K562 (cell line): ENCODE measurements around the gene NPAS3. TPM values are rescaled to one million over a fixed set of nuclear protein-coding genes. Genes with fewer than 3 reads are reported as not detected.

Experiments used
- ATAC-seq: fragments of 200-7000 bp; cut with Tn5 transposase; 3 replicates; pipeline ENCODE4 v1.9.1; 2020; ENCODE audit warnings: moderate library complexity
- BruUV-seq: library from RNA; stranded (reverse); fragments of 400-500 nt; replicated peaks from 2 replicates; lab custom pipeline; 2021; lab: Mats Ljungman, UMichigan
- CTCF ChIA-PET: fragments of 300-600 bp; formaldehyde crosslinking; extraction: SDS; loops from one replicate; lab custom pipeline; 2021; ENCODE audit warnings: low intra/inter-chr PET ratio; lab: Yijun Ruan, JAX
- POLR2A ChIA-PET: fragments of 300-600, 350-650 bp; sonication (Branson Sonifier 250); formaldehyde crosslinking; extraction: SDS; loops from one replicate; lab custom pipeline; 2021; ENCODE audit warnings: antibody characterized with exemption, inconsistent platforms; lab: Yijun Ruan, JAX
- DNase-seq, 4 experiments: peaks; one replicate each; pipeline versions ENCODE4 v3.0.0 to v3.0.0-alpha.2; 2011 to 2018; ENCODE audit warnings: low spot score in 3 of 4, mixed read lengths in 3 of 4; ENCODE audit errors: extremely low read depth in 1 of 4
- FAIRE-seq: peaks from 2 replicates; lab custom pipeline; 2011; peaks lifted over from hg19 to GRCh38; lab: Jason Lieb, UNC
- H2AFZ ChIP-seq: 2 replicates; pipeline ENCODE4 v1.6.0; 2011; ENCODE audit warnings: low read depth, low read length, control low read depth, inconsistent platforms
- H3K27ac ChIP-seq: fragments of 200-600 bp; 3 replicates; pipeline ENCODE4 v1.8.0; 2011; ENCODE audit warnings: low read depth, mild to moderate bottlenecking, control low read depth, inconsistent platforms, low read length, moderate library complexity, mixed read lengths; ENCODE audit errors: extremely low read depth
- H3K27me3 ChIP-seq, 2 experiments: fragments of 300-600 bp in 1 of 2; 2 replicates in 1 of 2; 3 replicates in 1 of 2; pipeline versions ENCODE4 v1.6.0 to v1.8.0; 2011; ENCODE audit warnings: inconsistent platforms in 2 of 2, low read length in 2 of 2, mild to moderate bottlenecking in 1 of 2, mixed read lengths in 1 of 2, moderate library complexity in 1 of 2; ENCODE audit not compliant: control insufficient read depth in 2 of 2, insufficient read depth in 2 of 2
- H3K36me3 ChIP-seq: fragments of 300-600 bp; 3 replicates; pipeline ENCODE4 v1.8.0; 2011; ENCODE audit warnings: mild to moderate bottlenecking, low read length, inconsistent platforms; ENCODE audit not compliant: control insufficient read depth, insufficient read depth
- H3K4me1 ChIP-seq, 2 experiments: fragments of 200-600 bp in 1 of 2; replicated peaks in 1 of 2; 2 replicates in 1 of 2; 3 replicates in 1 of 2; pipeline versions ENCODE4 v1.5.1 to v1.8.0; 2011; ENCODE audit warnings: inconsistent platforms in 2 of 2, low read length in 2 of 2, mild to moderate bottlenecking in 1 of 2, mixed read lengths in 1 of 2, moderate library complexity in 1 of 2; ENCODE audit not compliant: control insufficient read depth in 2 of 2, insufficient read depth in 2 of 2
- H3K4me2 ChIP-seq: 2 replicates; pipeline ENCODE4 v1.6.1; 2011; ENCODE audit warnings: low read length, control low read depth, inconsistent platforms, mixed read lengths; ENCODE audit not compliant: insufficient read depth
- H3K4me3 ChIP-seq: fragments of 200-600 bp; sonication (generic), shearing (Covaris generic); 2 replicates; pipeline ENCODE4 v1.5.1; 2016; ENCODE audit warnings: control low read depth, inconsistent platforms
- H3K79me2 ChIP-seq: fragments of 200-600 bp; 3 replicates; pipeline ENCODE4 v1.8.0; 2011; ENCODE audit warnings: low read length, inconsistent platforms; ENCODE audit not compliant: control insufficient read depth, insufficient read depth
- H3K9ac ChIP-seq, 2 experiments: 2 replicates each; pipeline versions ENCODE4 v1.6.0 to v1.6.1; 2011; ENCODE audit warnings: low read depth in 2 of 2, low read length in 2 of 2, control low read depth in 1 of 2, inconsistent platforms in 1 of 2, mild to moderate bottlenecking in 1 of 2, mixed read lengths in 1 of 2; ENCODE audit not compliant: insufficient read depth in 1 of 2
- H3K9me1 ChIP-seq: one replicate; pipeline ENCODE4 v1.6.0; 2011; ENCODE audit warnings: inconsistent platforms, mild to moderate bottlenecking, low read length, moderate library complexity; ENCODE audit not compliant: control insufficient read depth, insufficient read depth
- H3K9me3 ChIP-seq: replicated peaks from 2 replicates; pipeline ENCODE4 v1.5.1; 2011; ENCODE audit warnings: low read depth, low read length, inconsistent platforms; ENCODE audit not compliant: control insufficient read depth, insufficient read depth
- H4K20me1 ChIP-seq: replicated peaks from 2 replicates; pipeline ENCODE4 v1.6.1; 2011; ENCODE audit warnings: low read length, inconsistent platforms, mixed read lengths; ENCODE audit not compliant: control insufficient read depth, insufficient read depth
- BHLHE40 ChIP-seq: IDR thresholded peaks from 2 replicates; pipeline ENCODE4 v1.6.1; 2011; ENCODE audit warnings: low read length, improper control_type of control experiment
- CBFA2T3 ChIP-seq: fragments of 450-650 bp; IDR thresholded peaks from 2 replicates; pipeline ENCODE4 v1.6.1; 2017
- CHD4 ChIP-seq: fragments of 200-600 bp; sonication (generic); IDR thresholded peaks from 3 replicates; pipeline ENCODE4 v1.6.1; 2012; ENCODE audit warnings: low read depth, mild to moderate bottlenecking, mixed read lengths, low read length, inconsistent platforms; ENCODE audit not compliant: insufficient read depth, insufficient replicate concordance, poor library complexity, severe bottlenecking
- ESRRA ChIP-seq: fragments of 450-650 bp; IDR thresholded peaks from 2 replicates; pipeline ENCODE4 v1.6.1; 2014; ENCODE audit warnings: low read depth, mild to moderate bottlenecking, moderate library complexity, borderline replicate concordance
- HES1 ChIP-seq: fragments of 450-650 bp; IDR thresholded peaks from 2 replicates; pipeline ENCODE4 v1.6.1; 2016; ENCODE audit warnings: low read depth, mild to moderate bottlenecking, moderate library complexity
- ILK ChIP-seq: fragments of 450-650 bp; IDR thresholded peaks from 2 replicates; pipeline ENCODE4 v1.6.1; 2016; ENCODE audit warnings: missing genetic modification characterization, low read depth, mild to moderate bottlenecking, missing compliant biosample characterization, moderate library complexity, borderline replicate concordance
- KDM4B ChIP-seq, 2 experiments: fragments of 450-650 bp in 1 of 2; sonication (generic) in 1 of 2; IDR thresholded peaks; 2 replicates each; pipeline ENCODE4 v1.6.1; 2016 to 2017; ENCODE audit warnings: borderline replicate concordance in 2 of 2, antibody characterized with exemption in 1 of 2, low read depth in 1 of 2, mild to moderate bottlenecking in 1 of 2
- KLF10 ChIP-seq: fragments of 250-450 bp; sonication (Bioruptor Pico); IDR thresholded peaks from 2 replicates; pipeline ENCODE4 v1.6.1; 2021; ENCODE audit warnings: matching md5 sums
- MEF2A ChIP-seq: IDR thresholded peaks from 2 replicates; pipeline ENCODE4 v1.6.1; 2011; ENCODE audit warnings: low read depth, mild to moderate bottlenecking, low read length, moderate library complexity; ENCODE audit not compliant: control insufficient read depth
- PCBP1 ChIP-seq: fragments of 200-400 bp; formaldehyde crosslinking; IDR thresholded peaks from 2 replicates; pipeline ENCODE4 v1.6.1; 2018; ENCODE audit warnings: mild to moderate bottlenecking, low read depth, low read length; ENCODE audit not compliant: poor library complexity, severe bottlenecking
- RBM25 ChIP-seq: fragments of 200-400 bp; formaldehyde crosslinking; IDR thresholded peaks from 2 replicates; pipeline ENCODE4 v1.6.1; 2018; ENCODE audit warnings: low read length, low read depth, moderate library complexity; ENCODE audit not compliant: severe bottlenecking
- TEAD4 ChIP-seq, 2 experiments: sonication (generic) in 1 of 2; formaldehyde crosslinking in 1 of 2; IDR thresholded peaks; 2 replicates each; pipeline versions ENCODE4 v1.6.1 to v1.8.0; 2012 to 2022; ENCODE audit warnings: borderline replicate concordance in 1 of 2, inconsistent platforms in 1 of 2, low read length in 1 of 2, mild to moderate bottlenecking in 1 of 2, missing genetic modification reagents in 1 of 2
- USF1 ChIP-seq: sonication (generic); formaldehyde crosslinking; IDR thresholded peaks from 2 replicates; pipeline ENCODE4 v1.9.0; 2022; ENCODE audit warnings: mild to moderate bottlenecking, missing genetic modification reagents
- ZBTB7A ChIP-seq: IDR thresholded peaks from 2 replicates; pipeline ENCODE4 v1.6.1; 2011; ENCODE audit warnings: low read depth, mild to moderate bottlenecking, low read length, moderate library complexity, borderline replicate concordance; ENCODE audit not compliant: control insufficient read depth
- ZFP91 ChIP-seq: sonication (generic); formaldehyde crosslinking; IDR thresholded peaks from 2 replicates; pipeline ENCODE4 v1.8.0; 2022; ENCODE audit warnings: mild to moderate bottlenecking, missing genetic modification reagents
- ZNF140 ChIP-seq: fragments of 250-450 bp; sonication (Bioruptor Pico); IDR thresholded peaks from 2 replicates; pipeline ENCODE4 v1.8.0; 2021; ENCODE audit warnings: moderate library complexity, mild to moderate bottlenecking, inconsistent platforms
- ZNF143 ChIP-seq: sonication (generic); formaldehyde crosslinking; IDR thresholded peaks from 2 replicates; pipeline ENCODE4 v1.9.0; 2022; ENCODE audit warnings: mild to moderate bottlenecking, missing genetic modification reagents
- ZNF239 ChIP-seq: fragments of 250-450 bp; sonication (Bioruptor Pico); IDR thresholded peaks from 2 replicates; pipeline ENCODE4 v1.4.0; 2020; ENCODE audit warnings: mild to moderate bottlenecking
- ZNF699 ChIP-seq: fragments of 250-450 bp; sonication (Bioruptor Pico); IDR thresholded peaks from 2 replicates; pipeline ENCODE4 v1.8.0; 2021; ENCODE audit warnings: mild to moderate bottlenecking, moderate library complexity; ENCODE audit not compliant: insufficient replicate concordance
- ZNF764 ChIP-seq: fragments of 250-450 bp; sonication (Bioruptor Pico); IDR thresholded peaks from 2 replicates; pipeline ENCODE4 v1.4.0; 2020; ENCODE audit warnings: low read depth, mild to moderate bottlenecking, moderate library complexity
- WGBS: fragments of 100-300 bp; shearing (Covaris generic); methylation state at CpG from one replicate; pipeline ENCODE4 v1.1.6; 2016; ENCODE audit warnings: low coverage, mixed read lengths; ENCODE audit not compliant: insufficient coverage; ENCODE audit errors: missing lambda C conversion rate; 5-methylcytosine and 5-hydroxymethylcytosine counted together
- in situ Hi-C: fragments of 300-500 bp; cut with MboI; formaldehyde crosslinking; loops from 4 replicates; pipeline ENCODE4 v1.15.0; 2018; ENCODE audit warnings: inconsistent platforms, mixed read lengths
- intact Hi-C: fragments of 100-400 bp; cut with micrococcal nuclease; formaldehyde crosslinking; loops from 2 replicates; pipeline ENCODE4 v1.14.2; 2022
- polyA plus RNA-seq, 8 experiments: library from polyadenylated mRNA; depleted of rRNA in 4 of 8; stranded (reverse) in 5 of 8; unstranded in 3 of 8; fragments of >200 nt; fragmentation: Nextera tagmentation in 2 of 8; fragmentation: Illumina TruSeq in 1 of 8; extraction: Ambion mirVana in 2 of 8; extraction: Trizol in 1 of 8; gene quantifications; 2 replicates each; pipeline versions ENCODE4 v1.2.1 to v1.2.3, GENCODE V29; 2011 to 2014; ENCODE audit warnings: inconsistent platforms in 1 of 8, missing spikeins in 1 of 8
- total RNA-seq, 7 experiments: library from RNA; depleted of rRNA in 6 of 7; stranded (reverse); fragments of >200 nt in 6 of 7; fragmentation: Illumina TruSeq in 2 of 7; extraction: Trizol in 2 of 7; gene quantifications; 2 replicates each; pipeline versions ENCODE4 v1.2.1 to v1.2.3, GENCODE V29; 2011 to 2021; ENCODE audit warnings: low replicate concordance in 1 of 7

The NPAS3 gene
- total and polyA plus RNA-seq, 9 of the 15 experiments (the other 6 are each of a cell fraction or from before 2014, with no cell fraction given) = 0.04 TPM; not detected in 8

- CTCF ChIA-PET = no interaction called here
- FAIRE-seq = no peak
- Histone ChIP-seq H3K9me1 (no peaks in the 10 kb centered on the region), H3K79me2 (no peaks in the 10 kb centered on the region), H3K4me3 (no peak overlapping the region), H3K27me3 (no peaks in the 10 kb centered on the region), H3K9me3 (no peaks in the 10 kb centered on the region), H3K36me3 (no peaks in the 10 kb centered on the region), H3K4me2 (no peak overlapping the region), H2AFZ (no peak overlapping the region), H3K4me1 (no peaks in the 10 kb centered on the region)
- BruUV-seq = no TSS peak
- no peak for ATAC-seq
- DNase-seq = no peak
- POLR2A ChIA-PET = no interaction called here
- intact Hi-C loops (no loop called here), in situ Hi-C loops (no loop called here)
- WGBS = 20% methylated on average over 2 of the region's 2 CpGs
- TF ChIP-seq ZNF239 (CRISPR knock-in tag) = no peak
- no peak for TF ChIP-seq HES1
- no peak for TF ChIP-seq ZNF143
- no peak for TF ChIP-seq ZNF764 (CRISPR knock-in tag)
- no peak for TF ChIP-seq ZFP91 (CRISPR knock-in tag)
- no peak for TF ChIP-seq KDM4B (IDR thresholded peaks at IDR 0.05; ENCODE audit: borderline replicate concordance in 2 of 2, low read depth in 1 of 2)
- TF ChIP-seq USF1 (CRISPR knock-in tag) = no peak
- no peak for TF ChIP-seq ESRRA
- TF ChIP-seq BHLHE40 = no peak
- TF ChIP-seq RBM25 = no peak
- TF ChIP-seq PCBP1 = no peak
- TF ChIP-seq MEF2A = no peak
- no peak for TF ChIP-seq TEAD4 (IDR thresholded peaks at IDR 0.05; ENCODE audit: low read length)
- TF ChIP-seq TEAD4 (CRISPR knock-in tag; IDR thresholded peaks at IDR 0.05; ENCODE audit: borderline replicate concordance) = no peak
- no peak for TF ChIP-seq ZNF699 (CRISPR knock-in tag)
- no peak for TF ChIP-seq CBFA2T3
- TF ChIP-seq KLF10 (CRISPR knock-in tag) = no peak
- TF ChIP-seq ZNF140 = no peak
- TF ChIP-seq ZBTB7A = no peak
- TF ChIP-seq ILK (tag) = no peak
- no peak for TF ChIP-seq CHD4
- TF ChIP-seq, all 486 proteins: peak for 0
- no peak overlapping the region for H3K27ac ChIP-seq
- H3K9ac ChIP-seq = no peak overlapping the region
- no peaks in the 10 kb centered on the region for H4K20me1 ChIP-seq
These were observed 595.4 kb downstream of the NPAS3 start for GRCh38 chr14:33534104-33534503.
